Suprapubic skin (tissue), 3 donors: ENCODE data around the gene DISP2.

ENCODE experiments used
- CTCF ChIP-seq, 2 donors: fragments of 200-600 bp in 1 of 2; fragments of 450-650 bp in 1 of 2; sonication (generic) in 1 of 2; IDR thresholded peaks; one replicate each; pipeline ENCODE4 v1.5.1; 2016 to 2019; ENCODE audit warnings: antibody characterized with exemption in 2 of 2, mild to moderate bottlenecking in 1 of 2, moderate library complexity in 1 of 2
- POLR2A ChIP-seq, 2 donors: fragments of 450-650 bp; IDR thresholded peaks; one replicate each; pipeline ENCODE4 v1.6.1; 2017; ENCODE audit warnings: antibody characterized with exemption in 2 of 2, mild to moderate bottlenecking in 2 of 2, moderate library complexity in 2 of 2

- TF ChIP-seq CTCF (IDR thresholded peaks at IDR 0.05) (no peak), POLR2A (IDR thresholded peaks at IDR 0.05) (no peak)
Measured at GRCh38 chr15:40412095-40412759, 54.2 kb downstream of the DISP2 start.
